ENCODE results near the gene IMPA2.

IMPA2 gene

GRCh38 chr18:12009581-12010140 is 28.4 kb downstream of the IMPA2 start:
- DNase-seq: no peak

- no peak for DNase-seq
These were observed 29.0 kb downstream of the IMPA2 start for GRCh38 chr18:12010187-12010802.

- no peak for DNase-seq
These were observed 30.1 kb downstream of the IMPA2 start for GRCh38 chr18:12011199-12011956.

GRCh38 chr18:12011957-12012549 is 30.7 kb downstream of the IMPA2 start:
- DNase-seq: no peak

DNA sequence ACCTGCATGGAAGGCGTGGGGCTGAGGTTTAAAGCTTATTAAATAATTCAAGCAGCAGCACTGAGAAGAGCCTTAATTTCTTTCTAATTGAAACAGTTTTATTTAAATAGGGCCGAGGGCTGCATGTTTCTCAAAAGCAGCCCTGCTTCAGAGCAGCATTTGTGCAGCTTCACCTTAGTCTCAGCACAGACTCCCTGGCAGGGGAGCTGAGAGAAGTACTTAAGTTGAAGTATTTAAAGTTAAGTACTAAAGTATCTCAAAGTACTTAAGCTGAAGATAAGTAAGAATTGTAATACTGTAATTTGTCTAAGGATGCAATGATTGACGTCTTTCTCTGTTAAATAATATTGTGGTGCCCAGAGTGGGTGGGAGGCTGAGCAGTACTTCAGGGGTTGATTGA is 31.4 kb downstream of the IMPA2 start:
- DNase-seq: no peak

- no peak for DNase-seq
These were observed 32.0 kb downstream of the IMPA2 start for GRCh38 chr18:12013186-12013916.

GRCh38 chr18:12014086-12014485 is 32.8 kb downstream of the IMPA2 start:
- DNase-seq: no peak

DNA sequence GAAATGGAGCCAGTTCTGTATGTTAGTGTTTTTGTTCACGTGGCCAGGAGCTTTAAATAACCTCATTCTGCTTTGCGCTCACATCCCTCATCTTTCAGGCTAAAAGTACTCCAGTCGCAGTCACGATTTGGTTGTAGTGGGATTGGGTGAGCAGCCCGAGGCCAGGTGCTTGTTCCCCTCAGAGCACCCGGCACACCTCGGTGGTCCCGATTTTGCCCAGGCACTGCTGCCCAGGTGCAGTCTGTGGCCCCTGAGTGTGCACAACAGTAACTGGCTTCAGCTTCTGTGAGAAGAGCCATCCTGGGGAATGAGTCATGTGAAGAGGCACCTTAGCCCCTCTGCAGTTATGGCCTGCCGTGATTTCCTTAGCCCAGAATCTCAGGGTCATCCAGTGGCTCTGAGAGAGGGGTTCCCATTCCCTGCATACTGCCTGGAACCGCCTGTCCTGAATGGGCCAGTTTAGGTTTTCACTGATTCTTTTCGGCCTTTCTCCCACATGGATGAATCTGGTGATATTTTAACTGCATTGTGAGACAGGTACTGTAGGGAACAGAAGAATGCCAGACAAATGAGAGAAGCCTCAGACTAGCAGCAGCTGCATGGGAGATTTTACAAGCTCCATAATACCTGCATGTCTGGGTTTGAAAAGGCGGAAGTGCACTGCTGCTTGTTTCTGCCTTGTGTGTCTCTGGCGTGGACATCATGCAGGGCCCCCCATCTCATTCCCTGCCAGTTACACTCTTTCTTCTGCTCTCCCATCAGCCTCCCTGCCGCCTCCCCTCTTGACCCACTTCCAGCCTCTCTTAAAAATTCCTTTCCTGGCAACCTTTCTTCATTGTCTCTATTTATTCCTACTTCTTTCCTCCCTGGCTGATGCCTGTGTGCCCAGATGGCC is 33.5 kb downstream of the IMPA2 start:
- DNase-seq: no peak

DNA sequence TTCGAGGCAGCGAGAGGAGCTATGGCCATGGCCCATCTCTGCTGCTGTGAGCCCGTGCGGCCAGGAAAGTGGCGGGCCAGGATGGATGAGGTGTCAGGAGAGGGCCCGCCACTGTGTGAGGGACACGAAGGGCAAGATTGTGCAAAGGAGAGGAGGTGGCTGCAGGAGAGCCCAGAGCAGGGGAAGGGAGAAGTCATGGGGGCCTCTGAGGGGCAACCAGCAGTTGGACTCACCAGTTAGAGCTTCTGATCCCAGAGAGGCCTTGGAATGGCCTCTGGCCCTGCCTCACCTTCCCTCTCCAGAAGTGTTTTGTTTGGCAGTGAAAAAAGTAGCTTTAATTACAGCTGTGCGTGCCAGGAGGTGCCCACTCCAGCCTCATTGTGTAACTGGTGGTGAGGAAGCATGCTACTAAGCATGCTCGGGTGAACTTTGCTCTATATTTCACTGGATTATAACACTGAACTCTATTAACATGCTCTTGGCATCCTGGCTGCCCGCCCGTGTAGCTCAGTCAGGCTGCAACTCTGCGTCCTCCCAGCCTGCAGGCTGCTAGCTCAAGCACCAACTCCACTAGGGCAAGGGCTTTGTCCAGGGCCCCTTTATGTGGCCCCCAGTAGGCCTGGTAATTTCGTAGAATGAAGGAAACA is 34.2 kb downstream of the IMPA2 start:
- no peak for DNase-seq

GRCh38 chr18:12017081-12017480 is 35.8 kb downstream of the IMPA2 start:
- no peak for DNase-seq

GRCh38 chr18:12018861-12019260 is 37.6 kb downstream of the IMPA2 start:
- DNase-seq: no peak

GRCh38 chr18:12021077-12021476 is 39.8 kb downstream of the IMPA2 start:
- no peak for DNase-seq

DNA sequence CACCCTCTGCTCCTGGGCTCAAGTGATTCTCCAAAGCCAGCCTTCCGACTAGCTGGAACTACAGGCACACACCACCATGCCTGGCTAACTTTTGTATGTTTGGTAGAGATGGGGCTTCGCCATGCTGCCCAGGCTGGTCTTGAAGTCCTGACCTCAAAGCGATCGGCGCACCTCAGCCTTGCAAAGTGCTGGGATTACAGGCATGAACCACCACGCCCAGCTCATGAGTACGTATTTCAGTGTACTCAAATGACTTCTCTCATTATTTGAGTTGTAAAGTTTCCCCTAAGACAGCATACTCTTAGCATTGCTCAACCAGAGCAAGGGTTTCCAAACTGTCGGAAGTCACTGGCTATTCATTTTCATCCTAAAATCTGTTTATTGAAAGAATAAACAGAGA is 40.3 kb downstream of the IMPA2 start:
- DNase-seq: no peak

- no peak for DNase-seq
These were observed 42.1 kb downstream of the IMPA2 start for GRCh38 chr18:12023375-12023774.

GRCh38 chr18:12026562-12026961 is 45.3 kb downstream of the IMPA2 start:
- no peak for DNase-seq

DNA sequence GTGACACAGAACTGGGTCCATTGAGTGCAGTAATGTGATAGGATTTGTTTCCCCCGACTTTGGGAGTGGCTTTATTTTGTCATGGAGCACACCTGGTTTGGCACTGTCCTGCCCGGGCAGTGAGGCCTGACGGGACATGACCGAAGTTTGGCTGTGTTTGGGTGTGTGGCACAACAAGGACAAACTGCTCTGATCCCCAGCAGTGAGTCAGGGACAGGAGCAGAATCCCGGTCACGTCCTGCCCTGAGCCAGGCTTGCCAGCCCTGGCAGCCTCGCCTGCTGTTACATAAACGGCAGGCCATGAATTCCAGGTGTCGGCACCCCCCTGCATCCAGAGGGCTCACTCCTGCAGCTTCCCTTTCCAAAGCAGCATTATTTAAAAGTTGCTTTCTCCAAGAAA is 45.7 kb downstream of the IMPA2 start:
- no peak for DNase-seq

DNA sequence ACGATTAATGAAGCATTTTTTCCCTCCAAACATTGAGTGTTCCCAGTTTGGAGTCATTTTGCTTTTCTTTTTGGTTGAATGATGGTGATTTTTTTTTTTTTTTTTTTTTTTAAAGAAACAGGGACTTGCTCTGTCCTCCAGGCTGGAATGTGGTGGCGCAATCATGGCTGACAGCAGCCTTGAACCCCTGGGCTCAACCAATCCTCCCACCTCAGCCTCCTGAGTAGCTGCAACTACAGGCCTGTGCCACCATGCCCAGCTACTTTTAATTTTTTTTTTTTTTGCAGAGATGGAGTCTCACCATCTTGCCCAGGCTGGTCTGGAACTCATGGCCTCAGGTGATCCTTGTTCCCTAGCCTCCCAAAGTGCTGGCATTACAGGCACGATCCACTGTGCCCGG is 46.2 kb downstream of the IMPA2 start:
- DNase-seq: no peak

DNA sequence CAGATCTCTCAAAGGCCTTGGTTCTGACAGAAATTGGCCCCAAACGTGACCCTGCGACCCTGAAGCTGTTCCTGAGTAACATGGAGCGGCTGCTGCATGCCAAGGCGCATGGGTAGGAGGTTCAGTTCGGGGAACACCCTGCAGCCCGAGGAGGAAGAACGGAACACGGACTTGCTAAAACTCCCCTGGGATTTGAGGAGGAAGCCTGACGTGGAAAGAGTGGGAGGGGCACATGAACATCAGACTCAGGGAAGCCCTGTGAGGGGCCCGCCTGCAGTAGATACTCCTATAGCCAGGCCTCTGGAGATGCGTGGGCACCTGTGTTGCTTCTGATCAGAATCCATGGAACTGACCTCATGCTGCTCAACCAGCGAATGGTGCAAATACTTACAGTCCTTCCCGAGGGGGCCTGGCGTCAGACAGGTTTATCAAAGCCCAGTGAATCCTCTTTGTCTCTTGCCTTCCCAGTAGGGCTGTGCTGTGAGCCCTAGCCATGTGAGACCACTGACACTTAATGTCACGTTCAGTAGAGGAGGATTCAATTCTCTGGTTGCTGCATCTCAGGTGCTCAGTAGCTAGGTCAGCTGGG is 46.8 kb downstream of the IMPA2 start:
- DNase-seq: no peak

DNA sequence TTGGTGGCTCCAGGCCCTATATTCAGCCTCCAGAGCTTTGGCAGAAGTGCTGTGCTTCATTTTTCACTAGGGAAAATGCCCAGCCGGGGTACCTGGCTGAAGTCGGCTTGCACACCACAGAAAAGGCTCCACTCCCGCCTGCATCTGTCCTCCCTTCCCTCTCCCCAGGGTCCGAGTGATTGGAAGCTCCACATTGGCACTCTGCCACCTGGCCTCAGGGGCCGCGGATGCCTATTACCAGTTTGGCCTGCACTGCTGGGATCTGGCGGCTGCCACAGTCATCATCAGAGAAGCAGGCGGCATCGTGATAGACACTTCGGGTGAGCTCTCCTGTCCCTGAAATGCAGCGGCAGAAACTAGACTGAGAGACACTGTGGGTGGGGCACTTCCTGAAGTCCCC is 47.4 kb downstream of the IMPA2 start:
- no peak for DNase-seq

GRCh38 chr18:12029786-12030584 is 48.7 kb downstream of the IMPA2 start:
- no peak for DNase-seq

GRCh38 chr18:12030670-12031069 is 49.4 kb downstream of the IMPA2 start:
- DNase-seq: no peak

Data from NCI-H1105 (cell line).